Neural cell (in vitro differentiated cells): ENCODE results near the gene BRINP2. TPM values are rescaled to one million over a fixed set of nuclear protein-coding genes. Genes with fewer than 3 reads are reported as not detected.

ENCODE experiments used
- H2AFZ ChIP-seq: fragments of 200-600, 300-800 bp; sonication (generic), shearing (Covaris generic); 2 replicates; pipeline ENCODE4 v1.6.0; 2014; ENCODE audit warnings: low read depth, mild to moderate bottlenecking, antibody characterized with exemption, low read length, moderate library complexity
- H3F3A ChIP-seq: fragments of 200-600 bp; shearing (Covaris generic); 2 replicates; pipeline ENCODE4 v1.6.1; 2016; ENCODE audit warnings: mild to moderate bottlenecking, moderate library complexity, mixed read lengths, antibody characterized with exemption, low read length; ENCODE audit not compliant: insufficient read depth, poor library complexity, severe bottlenecking
- H3K27ac ChIP-seq: fragments of 200-600, 300-800 bp; sonication (generic), shearing (Covaris generic); 2 replicates; pipeline ENCODE4 v1.5.1; 2014; ENCODE audit warnings: mild to moderate bottlenecking, low read length, moderate library complexity
- H3K27me3 ChIP-seq: fragments of 300-800, 200-600 bp; sonication (generic), shearing (Covaris generic); 2 replicates; pipeline ENCODE4 v1.6.0; 2014; ENCODE audit warnings: mild to moderate bottlenecking, low read depth, low read length, moderate library complexity; ENCODE audit not compliant: insufficient read depth
- H3K36me3 ChIP-seq: fragments of 300-800, 200-600 bp; sonication (generic), shearing (Covaris generic); 2 replicates; pipeline ENCODE4 v1.5.1; 2014; ENCODE audit warnings: mild to moderate bottlenecking, antibody characterized with exemption, low read length, moderate library complexity; ENCODE audit not compliant: insufficient read depth
- H3K4me2 ChIP-seq: fragments of 300-800, 200-600 bp; sonication (generic), shearing (Covaris generic); 2 replicates; pipeline ENCODE4 v1.6.0; 2014; ENCODE audit warnings: mild to moderate bottlenecking, low read length
- H3K4me3 ChIP-seq: fragments of 300-800, 200-600 bp; sonication (generic), shearing (Covaris generic); 2 replicates; pipeline ENCODE4 v1.5.1; 2014; ENCODE audit warnings: mild to moderate bottlenecking, low read length, moderate library complexity
- H3K79me2 ChIP-seq: fragments of 200-600 bp; shearing (Covaris generic); replicated peaks from 2 replicates; pipeline ENCODE4 v1.6.0; 2014; ENCODE audit warnings: mild to moderate bottlenecking, low read length, moderate library complexity; ENCODE audit not compliant: insufficient read depth
- H3K9ac ChIP-seq: fragments of 300-800, 200-600 bp; sonication (generic), shearing (Covaris generic); 2 replicates; pipeline ENCODE4 v1.6.1; 2016; ENCODE audit warnings: mild to moderate bottlenecking, low read length, mixed read lengths
- H3K9me2 ChIP-seq: fragments of 200-600 bp; shearing (Covaris generic); 2 replicates; pipeline ENCODE4 v1.6.1; 2016; ENCODE audit warnings: mild to moderate bottlenecking, low read length, mixed read lengths; ENCODE audit not compliant: insufficient read depth
- H3K9me3 ChIP-seq: fragments of 200-600, 300-800 bp; sonication (generic), shearing (Covaris generic); 2 replicates; pipeline ENCODE4 v1.6.1; 2016; ENCODE audit warnings: mild to moderate bottlenecking, mixed run types, low read length, moderate library complexity, mixed read lengths
- H4K20me1 ChIP-seq: fragments of 200-600 bp; shearing (Covaris generic); 2 replicates; pipeline ENCODE4 v1.6.1; 2016; ENCODE audit warnings: mild to moderate bottlenecking, mixed run types; ENCODE audit not compliant: insufficient read depth
- EZH2 ChIP-seq: fragments of 200-600, 300-800 bp; shearing (Covaris generic), sonication (generic); IDR thresholded peaks from 2 replicates; pipeline ENCODE4 v1.6.1; 2014; ENCODE audit warnings: antibody characterized with exemption, low read length, borderline replicate concordance, mild to moderate bottlenecking; ENCODE audit not compliant: insufficient read depth, poor library complexity, severe bottlenecking
- MXI1 ChIP-seq: fragments of 450-650 bp; conservative IDR thresholded peaks from 2 replicates; pipeline ENCODE4 v1.6.1; 2014; ENCODE audit warnings: antibody characterized with exemption, mild to moderate bottlenecking; ENCODE audit not compliant: poor library complexity, severe bottlenecking
- RAD21 ChIP-seq: fragments of 450-650 bp; conservative IDR thresholded peaks from 2 replicates; pipeline ENCODE4 v1.6.1; 2014; ENCODE audit warnings: antibody characterized with exemption, mild to moderate bottlenecking, moderate library complexity
- SMC3 ChIP-seq: fragments of 450-650 bp; conservative IDR thresholded peaks from 2 replicates; pipeline ENCODE4 v1.6.1; 2014; ENCODE audit warnings: antibody characterized with exemption, mild to moderate bottlenecking, moderate library complexity; ENCODE audit not compliant: poor library complexity
- TAF1 ChIP-seq: IDR thresholded peaks from 2 replicates; pipeline ENCODE4 v1.6.1; 2012; ENCODE audit warnings: low read depth
- polyA plus RNA-seq: library from polyadenylated mRNA; depleted of rRNA; stranded (reverse); fragments of >200 nt; gene quantifications from 2 replicates; pipeline ENCODE4 v1.2.3, GENCODE V29; 2014
- TF ChIP-seq, protein P1 (sequence below): fragments of 450-650 bp; IDR thresholded peaks from 2 replicates; pipeline ENCODE4 v1.5.1; 2014; ENCODE audit warnings: antibody characterized with exemption, mild to moderate bottlenecking, moderate library complexity; ENCODE audit not compliant: poor library complexity, severe bottlenecking

Gene BRINP2
- polyA plus RNA-seq, 1 donor from 2014 or later = 12.9 TPM

DNA sequence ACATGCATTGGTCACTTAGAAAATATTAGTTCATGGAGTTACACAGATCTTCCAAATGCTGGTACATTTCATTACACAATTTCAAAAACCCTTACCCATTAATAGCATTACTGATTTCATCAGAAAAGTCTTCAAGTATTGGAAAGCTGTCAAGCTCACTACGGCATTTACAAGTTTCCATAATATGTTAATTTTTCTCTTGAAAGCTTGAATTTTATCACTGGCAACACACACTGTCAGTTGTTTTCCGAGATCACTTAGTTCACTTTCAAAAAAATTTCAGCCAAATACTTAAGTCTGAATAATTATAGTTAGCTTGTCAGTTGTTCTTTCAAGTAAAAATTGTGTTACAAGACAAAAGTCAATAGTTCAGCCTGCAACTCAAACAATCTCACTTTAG lies 24.3 kb upstream of the BRINP2 start:
- Histone ChIP-seq H3K9ac (no peak overlapping the region), H3K4me2 (no peak overlapping the region), H2AFZ (no peak overlapping the region), H3K4me3 (no peak overlapping the region), H3F3A (no peaks in the 10 kb centered on the region), H3K27ac (no peak overlapping the region), H3K27me3 (no peaks in the 10 kb centered on the region), H3K9me3 (no peaks in the 10 kb centered on the region), H4K20me1 (no peaks in the 10 kb centered on the region), H3K9me2 (no peaks in the 10 kb centered on the region), H3K36me3 (no peaks in the 10 kb centered on the region), H3K79me2 (peaks cover 21% of the 10 kb centered on the region)
- TF ChIP-seq SMC3 = no peak
- no peak for TF ChIP-seq MXI1

DNA sequence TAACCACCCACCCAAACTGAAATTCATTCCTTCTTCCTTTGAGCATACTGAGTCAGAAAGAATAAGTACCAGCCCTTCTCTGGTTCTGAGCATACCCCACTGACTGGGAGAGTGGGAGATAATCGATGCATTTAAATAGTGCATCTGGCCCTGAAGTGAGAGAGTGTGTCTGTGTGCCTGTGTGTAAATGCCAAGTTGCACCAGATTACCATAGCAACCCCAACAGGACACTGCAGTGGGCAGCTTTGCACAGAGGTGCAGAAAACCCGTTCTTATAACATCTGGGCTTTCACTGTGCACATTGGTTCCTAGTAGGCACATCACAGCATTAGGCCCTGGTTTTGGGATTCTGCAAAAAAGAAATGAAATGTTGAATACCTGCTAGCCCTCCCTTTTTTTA lies 8.5 kb upstream of the BRINP2 start:
- no peaks in the 10 kb centered on the region for H3K36me3 ChIP-seq
- no peak overlapping the region for H3K9ac ChIP-seq
- H3K4me3 ChIP-seq = peak overlapping the region; percentile 82
- no peak overlapping the region for H3K27ac ChIP-seq
- no peaks in the 10 kb centered on the region for H3K27me3 ChIP-seq
- TF ChIP-seq RAD21 = no peak
- TF ChIP-seq, protein P1, sequence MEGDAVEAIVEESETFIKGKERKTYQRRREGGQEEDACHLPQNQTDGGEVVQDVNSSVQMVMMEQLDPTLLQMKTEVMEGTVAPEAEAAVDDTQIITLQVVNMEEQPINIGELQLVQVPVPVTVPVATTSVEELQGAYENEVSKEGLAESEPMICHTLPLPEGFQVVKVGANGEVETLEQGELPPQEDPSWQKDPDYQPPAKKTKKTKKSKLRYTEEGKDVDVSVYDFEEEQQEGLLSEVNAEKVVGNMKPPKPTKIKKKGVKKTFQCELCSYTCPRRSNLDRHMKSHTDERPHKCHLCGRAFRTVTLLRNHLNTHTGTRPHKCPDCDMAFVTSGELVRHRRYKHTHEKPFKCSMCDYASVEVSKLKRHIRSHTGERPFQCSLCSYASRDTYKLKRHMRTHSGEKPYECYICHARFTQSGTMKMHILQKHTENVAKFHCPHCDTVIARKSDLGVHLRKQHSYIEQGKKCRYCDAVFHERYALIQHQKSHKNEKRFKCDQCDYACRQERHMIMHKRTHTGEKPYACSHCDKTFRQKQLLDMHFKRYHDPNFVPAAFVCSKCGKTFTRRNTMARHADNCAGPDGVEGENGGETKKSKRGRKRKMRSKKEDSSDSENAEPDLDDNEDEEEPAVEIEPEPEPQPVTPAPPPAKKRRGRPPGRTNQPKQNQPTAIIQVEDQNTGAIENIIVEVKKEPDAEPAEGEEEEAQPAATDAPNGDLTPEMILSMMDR = no peak
- no peak for TF ChIP-seq SMC3
- TF ChIP-seq EZH2 = no peak
- no peak for TF ChIP-seq TAF1
- H3K9me2 ChIP-seq = no peaks in the 10 kb centered on the region
- H4K20me1 ChIP-seq = no peaks in the 10 kb centered on the region
- H2AFZ ChIP-seq = no peak overlapping the region
- H3K4me2 ChIP-seq = peak overlapping the region; percentile 76
- peaks cover 34% of the 10 kb centered on the region for H3K79me2 ChIP-seq
- no peaks in the 10 kb centered on the region for H3K9me3 ChIP-seq
- H3F3A ChIP-seq = peaks cover 3% of the 10 kb centered on the region

DNA sequence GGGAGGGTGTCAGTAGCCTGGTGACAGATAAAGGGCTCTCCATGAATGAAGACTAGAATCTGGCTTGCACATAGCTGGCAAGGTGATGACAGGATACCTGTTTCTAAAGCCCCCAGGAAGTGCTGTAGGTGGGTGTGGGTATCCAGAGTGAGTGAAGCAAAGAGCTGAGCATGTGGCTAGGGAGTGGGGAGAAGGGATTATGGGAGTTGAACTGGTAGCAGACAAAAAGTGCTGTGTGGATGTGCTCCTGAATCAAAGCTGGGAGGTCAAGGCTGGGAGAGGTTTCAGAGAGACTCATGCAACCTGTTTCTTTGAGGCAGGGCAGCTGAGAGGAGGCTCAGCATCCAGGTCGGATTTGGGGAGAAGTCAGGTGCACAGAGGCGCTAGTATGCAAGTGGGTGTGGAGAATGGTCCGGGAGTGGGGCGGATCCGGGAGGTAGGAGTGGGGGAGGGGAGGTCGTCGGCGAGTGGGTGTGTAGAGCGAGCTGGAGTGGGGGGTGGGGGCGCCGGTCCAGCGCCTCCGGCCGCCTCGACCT lies 6.8 kb upstream of the BRINP2 start:
- Histone ChIP-seq H3K36me3 (no peaks in the 10 kb centered on the region), H3K9ac (peak overlapping the region; percentile 86), H3K79me2 (peaks cover 34% of the 10 kb centered on the region)

More for the DNA sequence above, 6.8 kb upstream of the BRINP2 start:
- peak overlapping the region; percentile 83 for H2AFZ ChIP-seq
- H4K20me1 ChIP-seq = no peaks in the 10 kb centered on the region
- peak overlapping the region; percentile 82 for H3K4me3 ChIP-seq
- H3K9me3 ChIP-seq = no peaks in the 10 kb centered on the region
- peak overlapping the region; percentile 76 for H3K4me2 ChIP-seq
- TF ChIP-seq TAF1 (peak; percentile 41), MXI1 (no peak)
- no peaks in the 10 kb centered on the region for H3K27me3 ChIP-seq
- peak overlapping the region; percentile 80 for H3K27ac ChIP-seq
- no peaks in the 10 kb centered on the region for H3K9me2 ChIP-seq
- peaks cover 3% of the 10 kb centered on the region for H3F3A ChIP-seq
